GM18867 (cell line): ENCODE results near the gene ARHGAP26.
A peak's percentile ranks its signal among the peaks of the same experiment; 100 is the strongest.
"Not testable (repeated sequence)": the region's sequence is repeated elsewhere in the genome, so short reads cannot be mapped to it uniquely, and the experiment has no call there.

ENCODE experiments used
- ATAC-seq: cut with Tn5 transposase; IDR thresholded peaks from one replicate; pipeline ENCODE4 v1.9.1; 2021; ENCODE audit warnings: mild to moderate bottlenecking, moderate library complexity; ENCODE audit not compliant: unreplicated experiment

The ARHGAP26 gene

GRCh38 chr5:143073766-143074165 is 303.6 kb downstream of the ARHGAP26 start:
- no peak for ATAC-seq

GRCh38 chr5:143074414-143074996 is 304.3 kb downstream of the ARHGAP26 start:
- no peak for ATAC-seq

GRCh38 chr5:143076377-143076776 is 306.2 kb downstream of the ARHGAP26 start:
- no peak for ATAC-seq

- no peak for ATAC-seq
Measured at GRCh38 chr5:143077453-143078103, 307.4 kb downstream of the ARHGAP26 start.

GRCh38 chr5:143078313-143078712 is 308.1 kb downstream of the ARHGAP26 start:
- ATAC-seq = no peak

GRCh38 chr5:143078971-143079370 is 308.8 kb downstream of the ARHGAP26 start:
- ATAC-seq = no peak

- ATAC-seq = no peak
Measured at GRCh38 chr5:143080407-143080806, 310.2 kb downstream of the ARHGAP26 start.

GRCh38 chr5:143080982-143081381 is 310.8 kb downstream of the ARHGAP26 start:
- no peak for ATAC-seq

- no peak for ATAC-seq
Measured at GRCh38 chr5:143083006-143083405, 312.8 kb downstream of the ARHGAP26 start.

- no peak for ATAC-seq
Measured at GRCh38 chr5:143084407-143084806, 314.2 kb downstream of the ARHGAP26 start.

- no peak for ATAC-seq
Measured at GRCh38 chr5:143085319-143085917, 315.2 kb downstream of the ARHGAP26 start.

GRCh38 chr5:143086546-143086907 is 316.4 kb downstream of the ARHGAP26 start:
- ATAC-seq = no peak

GRCh38 chr5:143086908-143087637 is 316.9 kb downstream of the ARHGAP26 start:
- ATAC-seq = no peak

- ATAC-seq = not testable (repeated sequence)
Measured at GRCh38 chr5:143088702-143089101, 318.5 kb downstream of the ARHGAP26 start.

- not testable (repeated sequence) for ATAC-seq
Measured at GRCh38 chr5:143090044-143090443, 319.9 kb downstream of the ARHGAP26 start.

- ATAC-seq = not testable (repeated sequence)
Measured at GRCh38 chr5:143092711-143093451, 322.7 kb downstream of the ARHGAP26 start.

GRCh38 chr5:143093452-143094086 is 323.4 kb downstream of the ARHGAP26 start:
- ATAC-seq = no peak

- no peak for ATAC-seq
Measured at GRCh38 chr5:143094087-143094521, 323.9 kb downstream of the ARHGAP26 start.

GRCh38 chr5:143094608-143095007 is 324.4 kb downstream of the ARHGAP26 start:
- not testable (repeated sequence) for ATAC-seq

GRCh38 chr5:143101121-143101520 is 330.9 kb downstream of the ARHGAP26 start:
- peak; percentile 94 for ATAC-seq
